ENCODE data around the gene C3orf20.
A peak's percentile ranks its signal among the peaks of the same experiment; 100 is the strongest.

The C3orf20 gene

DNA sequence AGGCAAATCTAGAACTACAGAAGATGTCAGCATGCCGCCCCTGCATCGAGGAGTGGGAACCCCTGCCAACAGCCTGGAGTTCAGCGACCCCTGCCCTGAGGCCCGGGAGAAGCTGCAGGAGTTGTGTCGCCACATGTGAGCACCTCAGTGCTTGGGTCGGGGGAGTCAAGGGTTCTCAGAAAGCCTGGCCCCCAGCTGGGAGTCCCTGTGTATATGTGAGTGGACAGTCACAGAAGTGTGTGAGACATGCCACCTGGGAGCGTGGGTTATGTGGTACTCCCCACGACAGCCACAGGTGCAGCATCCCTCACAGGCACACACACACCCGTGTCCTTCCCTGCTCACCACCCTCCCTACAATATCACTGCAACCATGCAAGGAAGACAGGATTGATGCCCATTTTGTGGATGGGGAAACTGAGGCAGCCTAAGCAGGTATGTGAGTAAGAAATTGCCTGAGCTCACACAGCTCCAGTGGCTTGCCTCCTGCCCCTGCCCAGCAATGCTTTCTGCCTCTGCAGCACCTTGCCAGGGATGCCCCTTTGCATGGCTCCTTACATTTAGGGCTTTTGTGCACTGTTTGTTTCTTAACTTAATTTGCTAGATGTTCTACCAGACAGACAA is 28.3 kb downstream of the C3orf20 start:
- H3K79me2 ChIP-seq (ENCODE audit: control insufficient read depth, insufficient read depth, low read length, poor library complexity), result no peaks in the 10 kb centered on the region
- no peak overlapping the region for H2BK120ac ChIP-seq (ENCODE audit: insufficient read depth, low read length, poor library complexity)
- H2BK12ac ChIP-seq (ENCODE audit: low read length), result no peak overlapping the region
- H2BK5ac ChIP-seq (ENCODE audit: low read depth, low read length, poor library complexity), result no peak overlapping the region
- no peak overlapping the region for H3K27ac ChIP-seq (ENCODE audit: low read depth, low read length)
- no peak overlapping the region for H4K91ac ChIP-seq (ENCODE audit: low read depth, low read length)
- DNase-seq, result no peak
- H2AFZ ChIP-seq (ENCODE audit: insufficient read depth, low read length, poor library complexity), result no peak overlapping the region
- no peaks in the 10 kb centered on the region for H3K27me3 ChIP-seq (ENCODE audit: insufficient read depth, low read length)
- no peak overlapping the region for H3K4me2 ChIP-seq (ENCODE audit: low read length)
- no peak overlapping the region for H4K12ac ChIP-seq (ENCODE audit: low read depth, low read length)
- no peak overlapping the region for H3K4ac ChIP-seq (ENCODE audit: low read depth, low read length)
- no peak overlapping the region for H3K14ac ChIP-seq (ENCODE audit: low read length)
- no peak overlapping the region for H2AK5ac ChIP-seq (ENCODE audit: low read length)
- H4K8ac ChIP-seq (ENCODE audit: low read depth, low read length), result no peak overlapping the region
- H3K18ac ChIP-seq (ENCODE audit: low read length), result no peak overlapping the region
- H3K36me3 ChIP-seq (ENCODE audit: control insufficient read depth in 1 of 2, insufficient read depth in 2 of 2, low read length in 2 of 2), result no peaks in the 10 kb centered on the region
- H3K9me3 ChIP-seq (ENCODE audit: insufficient read depth, low read depth, low read length), result peaks cover 3% of the 10 kb centered on the region
- no peaks in the 10 kb centered on the region for H3K79me1 ChIP-seq (ENCODE audit: low read length)
- H3K9ac ChIP-seq (ENCODE audit: low read length), result no peak overlapping the region
- no peak overlapping the region for H3K4me3 ChIP-seq (ENCODE audit: low read depth, low read length)
- H3K23ac ChIP-seq (ENCODE audit: low read length), result no peak overlapping the region
- H3K4me1 ChIP-seq (ENCODE audit: control insufficient read depth in 1 of 2, insufficient read depth in 2 of 2, low read length in 2 of 2), result no peaks in the 10 kb centered on the region
- no CpG with 5 or more reads among the region's 9 CpGs for WGBS (ENCODE audit: extremely low coverage, insufficient coverage, insufficient read length)

- Histone ChIP-seq H3K18ac (ENCODE audit: low read length) (no peak overlapping the region), H3K36me3 (ENCODE audit: control insufficient read depth in 1 of 2, insufficient read depth in 2 of 2, low read length in 2 of 2) (no peaks in the 10 kb centered on the region), H4K12ac (ENCODE audit: low read depth, low read length) (no peak overlapping the region), H2BK120ac (ENCODE audit: insufficient read depth, low read length, poor library complexity) (no peak overlapping the region), H3K79me2 (ENCODE audit: control insufficient read depth, insufficient read depth, low read length, poor library complexity) (no peaks in the 10 kb centered on the region), H2AK5ac (ENCODE audit: low read length) (no peak overlapping the region), H3K27ac (ENCODE audit: low read depth, low read length) (no peak overlapping the region), H2AFZ (ENCODE audit: insufficient read depth, low read length, poor library complexity) (no peak overlapping the region), H2BK5ac (ENCODE audit: low read depth, low read length, poor library complexity) (no peak overlapping the region), H3K23ac (ENCODE audit: low read length) (no peak overlapping the region), H2BK12ac (ENCODE audit: low read length) (no peak overlapping the region), H3K9ac (ENCODE audit: low read length) (peak overlapping the region; percentile 49), H3K4me1 (ENCODE audit: control insufficient read depth in 1 of 2, insufficient read depth in 2 of 2, low read length in 2 of 2) (no peaks in the 10 kb centered on the region), H4K8ac (ENCODE audit: low read depth, low read length) (no peak overlapping the region), H3K4me3 (ENCODE audit: low read depth, low read length) (no peak overlapping the region), H3K4me2 (ENCODE audit: low read length) (no peak overlapping the region), H3K4ac (ENCODE audit: low read depth, low read length) (no peak overlapping the region), H4K91ac (ENCODE audit: low read depth, low read length) (no peak overlapping the region), H3K9me3 (ENCODE audit: insufficient read depth, low read depth, low read length) (peaks cover 3% of the 10 kb centered on the region), H3K79me1 (ENCODE audit: low read length) (no peaks in the 10 kb centered on the region), H3K14ac (ENCODE audit: low read length) (no peak overlapping the region), H3K27me3 (ENCODE audit: insufficient read depth, low read length) (no peaks in the 10 kb centered on the region)
- no CpG with 5 or more reads among the region's 3 CpGs for WGBS (ENCODE audit: extremely low coverage, insufficient coverage, insufficient read length)
- DNase-seq, result no peak
These were observed 28.9 kb downstream of the C3orf20 start for GRCh38 chr3:14703791-14704190.

DNA sequence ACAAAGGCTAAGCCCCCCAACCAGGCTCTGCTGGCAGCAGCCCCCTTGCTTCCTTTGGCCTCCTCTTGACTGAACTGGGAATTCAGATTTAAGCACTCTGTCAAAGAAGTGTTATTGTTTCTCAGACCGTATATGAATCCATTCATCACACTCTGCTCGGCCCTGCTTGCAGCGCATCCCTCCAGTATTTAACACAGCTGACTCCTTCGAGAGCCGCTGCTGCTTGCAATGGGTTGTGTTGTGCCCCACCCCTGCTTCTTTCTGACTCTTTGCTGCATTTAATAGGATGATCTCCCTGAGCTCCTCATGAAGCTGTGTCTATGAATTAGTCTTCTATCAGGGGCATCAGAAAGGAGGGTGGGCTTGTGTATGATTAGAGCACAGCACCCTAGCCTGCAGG is 31.2 kb downstream of the C3orf20 start:
- WGBS (ENCODE audit: extremely low coverage, insufficient coverage, insufficient read length), result no CpG with 5 or more reads among the region's 5 CpGs
- Histone ChIP-seq H2BK5ac (ENCODE audit: low read depth, low read length, poor library complexity) (no peak overlapping the region), H2AK5ac (ENCODE audit: low read length) (no peak overlapping the region), H3K79me1 (ENCODE audit: low read length) (no peaks in the 10 kb centered on the region), H4K91ac (ENCODE audit: low read depth, low read length) (no peak overlapping the region), H2AFZ (ENCODE audit: insufficient read depth, low read length, poor library complexity) (no peak overlapping the region), H3K4ac (ENCODE audit: low read depth, low read length) (no peak overlapping the region), H3K4me2 (ENCODE audit: low read length) (no peak overlapping the region), H4K8ac (ENCODE audit: low read depth, low read length) (no peak overlapping the region), H3K36me3 (ENCODE audit: control insufficient read depth in 1 of 2, insufficient read depth in 2 of 2, low read length in 2 of 2) (no peaks in the 10 kb centered on the region), H3K79me2 (ENCODE audit: control insufficient read depth, insufficient read depth, low read length, poor library complexity) (no peaks in the 10 kb centered on the region), H3K23ac (ENCODE audit: low read length) (no peak overlapping the region), H3K9me3 (ENCODE audit: insufficient read depth, low read depth, low read length) (peaks cover 3% of the 10 kb centered on the region), H3K4me1 (ENCODE audit: control insufficient read depth in 1 of 2, insufficient read depth in 2 of 2, low read length in 2 of 2) (no peaks in the 10 kb centered on the region), H3K18ac (ENCODE audit: low read length) (no peak overlapping the region), H3K27me3 (ENCODE audit: insufficient read depth, low read length) (no peaks in the 10 kb centered on the region), H3K4me3 (ENCODE audit: low read depth, low read length) (no peak overlapping the region), H2BK120ac (ENCODE audit: insufficient read depth, low read length, poor library complexity) (no peak overlapping the region), H4K12ac (ENCODE audit: low read depth, low read length) (no peak overlapping the region), H3K9ac (ENCODE audit: low read length) (no peak overlapping the region), H3K27ac (ENCODE audit: low read depth, low read length) (no peak overlapping the region), H3K14ac (ENCODE audit: low read length) (no peak overlapping the region), H2BK12ac (ENCODE audit: low read length) (no peak overlapping the region)
- no peak for DNase-seq

DNA sequence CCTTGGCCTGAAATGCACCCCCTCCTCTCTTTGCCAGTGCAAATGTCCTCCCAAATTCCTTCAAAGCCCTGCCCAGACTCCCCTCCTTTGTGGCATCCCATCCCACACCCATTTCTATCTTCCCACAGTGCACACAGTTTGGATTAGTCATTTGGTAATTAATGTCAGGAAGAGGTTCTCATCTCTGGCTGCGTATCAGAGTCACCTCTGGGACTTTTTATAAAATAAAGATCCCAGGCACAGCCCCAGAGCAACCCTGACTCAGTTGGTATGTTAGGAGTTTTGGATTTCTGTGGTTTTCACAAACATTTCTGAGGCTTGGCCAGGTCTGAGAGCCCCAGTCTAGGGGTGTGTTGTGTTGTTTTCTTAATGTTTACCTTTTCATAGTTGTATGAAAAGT is 41.6 kb downstream of the C3orf20 start:
- Histone ChIP-seq H3K4me1 (ENCODE audit: control insufficient read depth in 1 of 2, insufficient read depth in 2 of 2, low read length in 2 of 2) (no peaks in the 10 kb centered on the region), H3K4me2 (ENCODE audit: low read length) (no peak overlapping the region), H3K23ac (ENCODE audit: low read length) (no peak overlapping the region), H2AFZ (ENCODE audit: insufficient read depth, low read length, poor library complexity) (no peak overlapping the region), H2BK5ac (ENCODE audit: low read depth, low read length, poor library complexity) (no peak overlapping the region), H3K18ac (ENCODE audit: low read length) (no peak overlapping the region), H3K9me3 (ENCODE audit: insufficient read depth, low read depth, low read length) (no peaks in the 10 kb centered on the region), H3K9ac (ENCODE audit: low read length) (no peak overlapping the region), H2AK5ac (ENCODE audit: low read length) (no peak overlapping the region), H4K12ac (ENCODE audit: low read depth, low read length) (no peak overlapping the region), H3K27ac (ENCODE audit: low read depth, low read length) (no peak overlapping the region), H3K4me3 (ENCODE audit: low read depth, low read length) (no peak overlapping the region), H3K4ac (ENCODE audit: low read depth, low read length) (no peak overlapping the region), H4K91ac (ENCODE audit: low read depth, low read length) (no peak overlapping the region), H3K79me1 (ENCODE audit: low read length) (no peaks in the 10 kb centered on the region), H3K36me3 (ENCODE audit: control insufficient read depth in 1 of 2, insufficient read depth in 2 of 2, low read length in 2 of 2) (no peaks in the 10 kb centered on the region), H2BK12ac (ENCODE audit: low read length) (no peak overlapping the region), H2BK120ac (ENCODE audit: insufficient read depth, low read length, poor library complexity) (no peak overlapping the region), H3K27me3 (ENCODE audit: insufficient read depth, low read length) (no peaks in the 10 kb centered on the region), H4K8ac (ENCODE audit: low read depth, low read length) (no peak overlapping the region), H3K14ac (ENCODE audit: low read length) (no peak overlapping the region), H3K79me2 (ENCODE audit: control insufficient read depth, insufficient read depth, low read length, poor library complexity) (no peaks in the 10 kb centered on the region)
- DNase-seq, result no peak
- no CpG with 5 or more reads among the region's 1 CpG for WGBS (ENCODE audit: extremely low coverage, insufficient coverage, insufficient read length)
